ENCODE results near the gene AMOTL1.
A peak's percentile ranks its signal among the peaks of the same experiment; 100 is the strongest.
"Not testable (repeated sequence)": the region's sequence is repeated elsewhere in the genome, so short reads cannot be mapped to it uniquely, and the experiment has no call there.

AMOTL1 gene

DNA sequence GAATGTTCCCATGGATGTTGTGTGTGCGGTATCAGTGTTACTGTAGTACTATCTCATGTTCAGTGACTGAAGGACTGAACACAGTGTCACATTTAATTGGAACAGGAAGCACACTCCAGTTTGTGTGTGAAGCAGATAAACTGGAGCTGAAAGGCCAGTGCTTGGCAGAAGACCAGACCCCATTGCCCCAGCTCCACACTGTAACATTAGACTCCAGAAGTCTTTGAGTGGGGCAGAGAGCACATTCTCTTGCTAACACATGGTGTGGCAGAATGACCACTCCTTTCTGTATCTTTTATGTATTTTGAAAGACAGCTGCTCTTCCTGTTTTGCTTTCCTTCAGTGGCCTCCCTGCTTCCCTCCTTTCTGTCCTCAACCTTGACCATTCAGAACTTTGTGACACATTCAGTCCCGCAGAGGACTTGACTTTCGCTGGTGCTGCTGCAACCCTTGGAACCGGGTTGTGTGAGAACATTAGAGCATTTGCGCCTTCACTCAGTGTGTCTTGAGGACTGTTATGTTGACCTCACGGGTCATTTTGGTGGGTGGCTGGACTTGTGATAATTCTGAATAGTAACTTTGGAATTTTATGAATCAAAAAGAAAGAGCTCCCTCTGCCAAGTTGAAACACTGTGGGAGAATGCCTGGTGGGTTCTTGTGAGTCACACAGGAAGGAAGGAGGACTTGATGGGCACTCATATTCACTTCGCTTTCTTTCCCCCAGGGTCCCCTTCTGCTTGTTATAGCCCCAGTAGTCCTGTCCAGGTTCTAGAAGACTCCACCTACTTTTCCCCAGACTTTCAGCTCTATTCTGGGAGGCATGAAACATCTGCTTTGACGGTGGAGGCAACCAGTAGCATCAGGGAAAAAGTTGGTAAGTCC, 26.4 kb downstream of the AMOTL1 start:
- peak; percentile 49 for DNase-seq (ENCODE audit: low read depth)

DNA sequence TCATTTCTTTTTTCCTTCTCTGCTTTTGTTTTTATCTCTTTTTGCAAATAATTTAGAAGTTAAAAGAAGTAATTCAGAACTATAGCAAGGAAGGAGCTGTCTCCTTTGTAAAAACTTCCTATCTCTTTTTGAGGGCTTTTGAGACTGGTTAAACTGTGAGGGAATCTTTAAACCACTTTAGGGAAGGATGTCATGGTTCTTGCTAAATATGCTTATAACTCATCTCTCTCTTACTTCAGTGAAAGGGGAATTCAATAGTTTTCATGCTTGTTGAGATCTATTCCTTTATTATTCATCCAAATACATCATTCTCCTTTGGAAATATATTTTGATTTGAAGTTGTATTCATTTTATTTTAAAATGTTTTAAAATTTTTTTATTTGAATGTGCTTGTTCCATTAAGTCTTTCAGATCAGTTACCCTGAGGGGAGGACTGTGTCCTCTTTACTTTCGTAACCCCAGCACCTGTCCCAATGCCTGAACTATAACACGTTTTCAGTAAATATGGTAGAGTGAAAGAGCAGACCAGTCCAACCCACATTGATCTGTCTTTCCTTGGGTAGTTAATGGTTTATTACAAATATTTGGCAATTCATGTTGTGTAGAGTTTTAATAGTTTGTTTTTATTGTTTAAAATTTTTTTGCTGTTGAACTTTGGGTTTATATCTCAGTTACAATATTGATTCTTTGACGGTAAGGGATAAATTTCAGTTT, 27.5 kb downstream of the AMOTL1 start:
- no peak for DNase-seq (ENCODE audit: low read depth)

GRCh38 chr11:94796190-94796580, 28.0 kb downstream of the AMOTL1 start:
- no peak for DNase-seq (ENCODE audit: low read depth)

GRCh38 chr11:94796863-94797262, 28.7 kb downstream of the AMOTL1 start:
- DNase-seq (ENCODE audit: low read depth), result no peak

DNA sequence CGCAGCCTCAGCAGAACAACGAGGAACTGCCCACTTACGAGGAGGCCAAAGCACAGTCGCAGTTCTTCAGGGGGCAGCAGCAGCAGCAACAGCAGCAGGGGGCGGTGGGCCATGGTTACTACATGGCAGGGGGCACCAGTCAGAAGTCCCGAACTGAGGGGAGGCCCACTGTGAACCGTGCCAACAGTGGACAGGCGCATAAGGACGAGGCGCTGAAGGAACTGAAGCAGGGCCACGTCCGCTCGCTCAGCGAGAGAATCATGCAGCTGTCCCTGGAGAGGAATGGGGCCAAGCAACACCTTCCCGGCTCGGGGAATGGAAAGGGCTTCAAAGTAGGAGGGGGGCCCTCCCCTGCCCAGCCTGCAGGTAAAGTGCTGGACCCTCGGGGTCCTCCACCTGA, 31.6 kb downstream of the AMOTL1 start:
- no peak for DNase-seq (ENCODE audit: low read depth)

GRCh38 chr11:94800414-94800813, 32.3 kb downstream of the AMOTL1 start:
- DNase-seq (ENCODE audit: low read depth), result no peak

- no peak for DNase-seq (ENCODE audit: low read depth)
Measured at GRCh38 chr11:94801866-94802460, 33.8 kb downstream of the AMOTL1 start.

DNA sequence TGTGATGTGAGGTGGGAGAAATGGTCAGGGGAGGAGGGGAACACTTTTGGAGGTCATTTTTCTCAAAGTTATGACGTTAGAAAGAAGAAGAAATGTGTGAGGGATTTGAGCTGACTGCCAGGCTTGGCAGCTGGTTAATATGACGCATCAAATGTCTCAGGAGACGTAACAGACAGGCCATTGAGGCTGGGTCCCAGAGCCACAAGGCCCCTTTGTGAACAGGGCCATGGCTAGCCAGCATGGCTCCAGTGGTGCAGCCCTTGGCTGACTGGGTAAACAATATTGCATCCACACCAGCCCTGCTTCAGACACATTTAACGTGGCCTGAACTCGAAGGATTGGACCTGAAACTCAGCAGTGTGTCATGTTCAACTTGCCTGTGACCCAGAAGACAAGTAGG, 34.3 kb downstream of the AMOTL1 start:
- no peak for DNase-seq (ENCODE audit: low read depth)

DNA sequence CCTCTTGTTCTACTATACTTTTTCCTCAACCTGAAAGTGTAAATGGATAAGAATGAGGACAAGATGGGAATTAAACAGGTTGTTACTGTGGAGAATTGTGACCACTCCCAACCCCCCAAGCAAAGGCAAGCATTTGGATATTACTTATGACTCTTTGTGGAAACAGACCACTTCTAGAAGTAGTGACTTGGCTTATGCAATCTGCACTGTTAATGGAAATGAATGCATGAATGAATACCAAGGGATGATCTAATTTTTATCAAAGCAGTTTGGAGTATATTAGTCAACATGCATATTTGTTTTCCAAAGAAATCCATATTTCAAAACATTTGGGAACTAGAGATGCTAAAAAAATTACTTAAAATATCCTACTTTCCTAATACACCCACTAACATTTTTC, 35.3 kb downstream of the AMOTL1 start:
- no peak for DNase-seq (ENCODE audit: low read depth)

DNA sequence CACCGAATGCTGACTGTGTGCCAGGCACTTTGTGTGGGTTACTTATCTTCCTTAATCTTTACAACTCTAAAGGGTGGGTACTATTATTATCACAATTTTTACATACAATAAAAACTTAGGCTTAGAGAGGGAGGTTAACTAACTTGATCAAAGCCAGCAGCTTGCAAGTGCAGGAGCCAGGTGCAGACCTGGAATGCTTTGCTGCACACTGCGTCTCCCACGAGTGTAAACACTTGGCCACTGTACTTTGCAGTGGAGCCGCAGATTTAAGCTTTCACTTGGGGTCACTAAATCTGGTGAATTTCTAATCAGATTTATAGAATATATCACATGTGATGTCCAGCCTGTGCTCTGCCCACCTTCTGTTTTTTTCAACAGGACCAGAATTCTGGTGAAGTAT, 36.7 kb downstream of the AMOTL1 start:
- DNase-seq (ENCODE audit: low read depth), result no peak

DNA sequence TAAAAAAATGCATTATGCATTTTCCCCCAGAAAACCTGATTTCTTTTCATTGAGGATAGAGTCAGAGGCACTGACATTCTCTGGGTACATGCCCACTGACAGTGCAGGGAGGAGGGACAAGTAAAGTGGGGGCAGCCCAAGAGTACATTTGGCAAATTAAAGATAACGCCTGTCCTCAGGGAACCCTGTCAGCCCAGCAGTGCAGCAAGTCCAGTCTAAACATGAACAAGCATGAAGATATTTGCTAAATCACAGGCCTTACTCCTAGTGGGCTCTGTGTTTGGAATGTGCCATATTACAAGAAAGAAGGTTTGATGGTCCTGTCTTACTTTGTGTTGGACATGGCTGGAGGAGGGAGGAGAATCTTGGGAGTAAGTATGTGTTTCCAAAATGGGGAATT, 37.9 kb downstream of the AMOTL1 start:
- DNase-seq (ENCODE audit: low read depth), result no peak

DNA sequence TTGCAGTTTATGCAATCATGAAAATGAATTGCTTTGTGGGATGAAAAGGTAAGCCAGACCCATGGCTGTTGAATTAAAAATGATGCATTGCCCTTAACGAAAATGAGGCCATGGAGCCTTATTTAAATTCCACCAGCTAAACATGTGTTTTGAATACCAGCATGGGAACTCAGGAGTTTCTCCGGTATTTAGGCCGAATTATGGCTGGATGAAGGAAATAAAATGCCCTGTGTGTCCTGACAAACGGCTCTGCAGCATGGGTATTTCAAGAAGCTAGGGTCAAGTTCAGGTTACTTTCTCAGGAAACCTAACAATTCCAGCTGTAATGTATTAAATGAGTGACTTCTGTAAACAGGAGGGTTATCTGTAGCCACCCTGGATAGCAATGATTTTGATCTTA, 38.3 kb downstream of the AMOTL1 start:
- DNase-seq (ENCODE audit: low read depth), result no peak

- no peak for DNase-seq (ENCODE audit: low read depth)
Measured at GRCh38 chr11:94809251-94809650, 41.1 kb downstream of the AMOTL1 start.

- DNase-seq (ENCODE audit: low read depth), result not testable (repeated sequence)
Measured at GRCh38 chr11:94812724-94813720, 44.9 kb downstream of the AMOTL1 start.

GRCh38 chr11:94814272-94814976, 46.3 kb downstream of the AMOTL1 start:
- DNase-seq (ENCODE audit: low read depth), result no peak

- DNase-seq (ENCODE audit: low read depth), result no peak
Measured at GRCh38 chr11:94815705-94816344, 47.7 kb downstream of the AMOTL1 start.

DNA sequence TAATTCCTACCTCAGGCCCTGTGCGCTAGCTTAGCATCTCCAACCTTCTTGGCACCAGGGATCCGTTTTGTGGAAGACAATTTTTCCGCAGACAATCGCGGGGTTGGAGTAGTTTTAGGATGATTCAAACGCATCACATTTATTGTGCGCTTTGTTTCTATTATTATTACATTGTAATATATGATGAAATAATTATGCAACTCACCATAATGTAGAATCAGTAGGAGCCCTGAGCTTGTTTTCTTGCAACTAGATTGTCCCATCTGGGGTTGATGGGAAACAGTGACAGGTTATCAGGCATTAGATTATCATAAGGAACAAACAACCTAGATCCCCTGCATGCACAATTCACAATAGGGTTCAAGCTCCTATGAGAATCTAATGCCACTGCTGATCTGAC, 52.3 kb downstream of the AMOTL1 start:
- DNase-seq (ENCODE audit: low read depth), result no peak

DNA sequence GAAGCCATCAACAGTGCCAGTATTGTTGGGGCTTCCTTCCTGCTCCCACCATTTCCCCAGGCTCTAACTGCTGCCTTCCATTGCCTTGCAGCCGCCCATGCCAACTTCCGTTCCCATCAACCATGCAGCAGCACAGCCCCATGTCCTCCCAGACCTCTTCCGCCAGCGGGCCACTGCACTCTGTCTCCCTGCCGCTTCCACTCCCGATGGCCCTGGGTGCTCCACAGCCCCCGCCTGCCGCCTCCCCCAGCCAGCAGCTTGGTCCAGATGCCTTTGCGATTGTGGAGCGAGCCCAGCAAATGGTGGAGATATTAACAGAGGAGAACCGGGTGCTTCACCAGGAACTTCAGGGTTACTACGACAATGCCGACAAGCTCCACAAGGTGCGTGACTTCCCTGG, 53.3 kb downstream of the AMOTL1 start:
- DNase-seq (ENCODE audit: low read depth), result no peak

DNA sequence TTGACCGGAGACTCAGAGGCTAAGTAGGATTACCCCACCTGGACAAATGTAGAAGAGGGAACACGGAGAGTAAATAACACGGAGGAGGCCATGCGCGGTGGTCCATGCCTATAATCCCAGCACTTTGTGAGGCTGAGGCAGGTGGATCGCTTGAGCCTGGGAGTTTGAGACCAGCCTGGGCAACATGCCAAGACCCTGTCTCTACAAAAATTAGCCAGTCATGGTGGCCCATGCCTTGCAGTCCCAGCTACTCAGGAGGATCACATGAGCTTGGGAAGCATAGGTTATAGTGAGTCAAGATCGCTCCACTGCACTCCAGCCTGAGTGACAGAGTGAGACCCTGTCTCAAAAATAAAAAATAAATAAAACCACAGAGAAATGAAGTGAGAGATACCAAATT, 53.9 kb downstream of the AMOTL1 start:
- no peak for DNase-seq (ENCODE audit: low read depth)

- DNase-seq (ENCODE audit: low read depth), result no peak
Measured at GRCh38 chr11:94823102-94823732, 55.1 kb downstream of the AMOTL1 start.
